SK-N-SH (cell line): ENCODE results near the gene NCOA4. TPM values are rescaled to one million over a fixed set of nuclear protein-coding genes. Genes with fewer than 3 reads are reported as not detected.

Source experiments
- CTCF ChIA-PET: fragments of 300-600, 350-600 bp; formaldehyde crosslinking; extraction: SDS; loops from one replicate; lab custom pipeline; 2021; lab: Yijun Ruan, JAX
- POLR2A ChIA-PET: fragments of 350-600 bp; sonication (Branson Sonifier 250); formaldehyde crosslinking; extraction: SDS; loops from one replicate; lab custom pipeline; 2020; ENCODE audit warnings: antibody characterized with exemption, inconsistent platforms; lab: Yijun Ruan, JAX
- DNase-seq: peaks from one replicate; pipeline ENCODE4 v3.0.0; 2012
- H2AFZ ChIP-seq: fragments of 200-600 bp; sonication (generic); 2 replicates; pipeline ENCODE4 v1.8.1; 2016; ENCODE audit warnings: antibody characterized with exemption, mild to moderate bottlenecking, low read depth
- H3F3A ChIP-seq: fragments of 200-600 bp; sonication (generic); replicated peaks from 2 replicates; pipeline ENCODE3; 2016; ENCODE audit warnings: antibody characterized with exemption, mild to moderate bottlenecking; ENCODE audit not compliant: insufficient read depth
- H3K27ac ChIP-seq, 2 experiments: fragments of 200-500 bp in 1 of 2; fragments of 200-600 bp in 1 of 2; sonication (Bioruptor generic) in 1 of 2; sonication (generic), shearing (Covaris generic) in 1 of 2; 2 replicates each; pipeline versions ENCODE4 v1.5.1 to v1.6.1; 2014 to 2016; ENCODE audit warnings: low read depth in 2 of 2, inconsistent platforms in 1 of 2, low read length in 1 of 2, mild to moderate bottlenecking in 1 of 2, mixed read lengths in 1 of 2
- H3K27me3 ChIP-seq: fragments of 200-600 bp; sonication (generic), shearing (Covaris generic); 2 replicates; pipeline ENCODE4 v1.6.1; 2016; ENCODE audit warnings: mixed run types; ENCODE audit not compliant: insufficient read depth
- H3K36me3 ChIP-seq, 2 experiments: fragments of 200-500 bp in 1 of 2; fragments of 200-600 bp in 1 of 2; sonication (Bioruptor generic) in 1 of 2; sonication (generic) in 1 of 2; replicated peaks in 1 of 2; 2 replicates each; pipeline versions ENCODE3 to v1.5.1; 2014 to 2016; ENCODE audit warnings: low read length in 1 of 2, mild to moderate bottlenecking in 1 of 2; ENCODE audit not compliant: insufficient read depth in 2 of 2, control insufficient read depth in 1 of 2
- H3K4me1 ChIP-seq, 2 experiments: fragments of 200-500 bp in 1 of 2; fragments of 200-600 bp in 1 of 2; sonication (Bioruptor generic) in 1 of 2; sonication (generic), shearing (Covaris generic) in 1 of 2; 2 replicates each; pipeline versions ENCODE4 v1.5.1 to v1.6.1; 2014 to 2016; ENCODE audit warnings: low read depth in 1 of 2, low read length in 1 of 2, mixed run types in 1 of 2; ENCODE audit not compliant: insufficient read depth in 2 of 2, control insufficient read depth in 1 of 2
- H3K4me2 ChIP-seq: fragments of 200-600 bp; sonication (generic), shearing (Covaris generic); 2 replicates; pipeline ENCODE4 v1.6.1; 2017; ENCODE audit warnings: mixed run types
- H3K4me3 ChIP-seq, 2 experiments: fragments of 200-500 bp in 1 of 2; fragments of 200-600 bp in 1 of 2; sonication (Bioruptor generic) in 1 of 2; sonication (generic), shearing (Covaris generic) in 1 of 2; 2 replicates each; pipeline versions ENCODE4 v1.5.1 to v1.8.1; 2014 to 2016; ENCODE audit warnings: low read depth in 2 of 2, inconsistent platforms in 1 of 2, low read length in 1 of 2, mild to moderate bottlenecking in 1 of 2, mixed read lengths in 1 of 2, moderate library complexity in 1 of 2
- H3K79me2 ChIP-seq: fragments of 200-600 bp; sonication (generic); 2 replicates; pipeline ENCODE4 v1.8.1; 2017; ENCODE audit warnings: mild to moderate bottlenecking; ENCODE audit not compliant: insufficient read depth
- H3K9ac ChIP-seq: fragments of 200-600 bp; sonication (generic); 2 replicates; pipeline ENCODE4 v1.6.1; 2017; ENCODE audit warnings: mixed run types
- H3K9me2 ChIP-seq: fragments of 200-600 bp; sonication (generic); 2 replicates; pipeline ENCODE4 v1.6.1; 2017; ENCODE audit warnings: mixed run types
- H3K9me3 ChIP-seq: fragments of 200-600 bp; sonication (generic); 2 replicates; pipeline ENCODE4 v1.6.1; 2017; ENCODE audit warnings: mixed run types, mild to moderate bottlenecking, moderate library complexity
- H4K20me1 ChIP-seq: fragments of 200-600 bp; sonication (generic); 2 replicates; pipeline ENCODE4 v1.6.1; 2017; ENCODE audit warnings: mild to moderate bottlenecking, mixed run types; ENCODE audit not compliant: insufficient read depth
- ELF1 ChIP-seq: IDR thresholded peaks from 2 replicates; pipeline ENCODE4 v1.4.0; 2012
- EP300 ChIP-seq, 2 experiments: IDR thresholded peaks; 2 replicates each; pipeline versions ENCODE4 v1.4.0 to v1.6.1; 2012; ENCODE audit warnings: borderline replicate concordance in 1 of 2, low read depth in 1 of 2, low read length in 1 of 2
- EZH2phosphoT487 ChIP-seq: fragments of 200-600 bp; sonication (generic); IDR thresholded peaks from 2 replicates; pipeline ENCODE4 v1.6.1; 2017; ENCODE audit warnings: low read depth, mixed run types, mild to moderate bottlenecking, antibody characterized with exemption, moderate library complexity, borderline replicate concordance
- FOSL2 ChIP-seq: IDR thresholded peaks from 2 replicates; pipeline ENCODE4 v1.4.0; 2012; ENCODE audit warnings: low read depth, mild to moderate bottlenecking, moderate library complexity, borderline replicate concordance
- FOXJ3 ChIP-seq: sonication (generic); formaldehyde crosslinking; IDR thresholded peaks from 2 replicates; pipeline ENCODE4 v1.5.1; 2020; ENCODE audit warnings: mild to moderate bottlenecking, missing genetic modification reagents
- FOXM1 ChIP-seq: IDR thresholded peaks from 2 replicates; pipeline ENCODE4 v1.4.0; 2012; ENCODE audit warnings: low read depth, mild to moderate bottlenecking
- GABPA ChIP-seq: IDR thresholded peaks from 2 replicates; pipeline ENCODE4 v1.4.0; 2012; ENCODE audit warnings: low read depth, mild to moderate bottlenecking
- MEF2A ChIP-seq: IDR thresholded peaks from 2 replicates; pipeline ENCODE4 v1.4.0; 2012; ENCODE audit warnings: low read depth, borderline replicate concordance
- NFIC ChIP-seq: IDR thresholded peaks from 2 replicates; pipeline ENCODE4 v1.4.0; 2012; ENCODE audit warnings: borderline replicate concordance
- NRF1 ChIP-seq: IDR thresholded peaks from 2 replicates; pipeline ENCODE4 v1.6.1; 2012; ENCODE audit warnings: low read depth, mild to moderate bottlenecking, low read length
- RAD21 ChIP-seq: IDR thresholded peaks from 2 replicates; pipeline ENCODE4 v1.6.1; 2012; ENCODE audit warnings: mild to moderate bottlenecking, low read length
- RFX5 ChIP-seq: IDR thresholded peaks from 2 replicates; pipeline ENCODE4 v1.6.1; 2012; ENCODE audit warnings: mild to moderate bottlenecking, improper control_type of control experiment, low read length
- RXRA ChIP-seq: IDR thresholded peaks from 2 replicates; pipeline ENCODE4 v1.4.0; 2012; ENCODE audit warnings: low read depth, mild to moderate bottlenecking, borderline replicate concordance
- SIN3A ChIP-seq: IDR thresholded peaks from 2 replicates; pipeline ENCODE4 v1.6.1; 2012; ENCODE audit warnings: low read depth, mild to moderate bottlenecking, low read length, moderate library complexity, borderline replicate concordance
- SMC3 ChIP-seq: IDR thresholded peaks from 2 replicates; pipeline ENCODE4 v1.6.1; 2012; ENCODE audit warnings: low read depth, low read length, improper control_type of control experiment
- TAF1 ChIP-seq: IDR thresholded peaks from 2 replicates; pipeline ENCODE4 v1.6.1; 2012; ENCODE audit warnings: low read depth, mild to moderate bottlenecking, low read length, moderate library complexity, borderline replicate concordance
- TEAD4 ChIP-seq: IDR thresholded peaks from 2 replicates; pipeline ENCODE4 v1.4.0; 2012; ENCODE audit warnings: mild to moderate bottlenecking, borderline replicate concordance; ENCODE audit not compliant: insufficient read depth
- USF1 ChIP-seq: IDR thresholded peaks from 2 replicates; pipeline ENCODE4 v1.4.0; 2012; ENCODE audit warnings: low read depth, borderline replicate concordance
- YY1 ChIP-seq: IDR thresholded peaks from 2 replicates; pipeline ENCODE4 v1.4.0; 2012; ENCODE audit warnings: low read depth, mild to moderate bottlenecking
- WGBS: methylation state at CpG from one replicate; pipeline ENCODE4 v1.1.6; 2017; ENCODE audit warnings: low lambda C conversion rate; 5-methylcytosine and 5-hydroxymethylcytosine counted together
- polyA plus RNA-seq, 3 experiments: library from polyadenylated mRNA; depleted of rRNA; stranded (reverse); fragments of >200 nt; gene quantifications; 2 replicates each; pipeline ENCODE4 v1.2.3, GENCODE V29; 2012
- TF ChIP-seq, protein P1 (sequence below): IDR thresholded peaks from 2 replicates; pipeline ENCODE4 v1.4.0; 2012; ENCODE audit warnings: low read depth, borderline replicate concordance
- TF ChIP-seq, protein P2 (sequence below): fragments of 150-350 bp; IDR thresholded peaks from 2 replicates; pipeline ENCODE4 v1.6.1; 2016; ENCODE audit warnings: mild to moderate bottlenecking, low read depth, low read length

The NCOA4 gene
- polyA plus RNA-seq, 1 of the 3 experiments (the other 2 are of a cell fraction), result 30.3 TPM

- no peaks in the 10 kb centered on the region for H3K79me2 ChIP-seq
- no peak for DNase-seq
- no peaks in the 10 kb centered on the region for H3K36me3 ChIP-seq
- no peak overlapping the region for H3K9ac ChIP-seq
- H2AFZ ChIP-seq, result no peak overlapping the region
- no peaks in the 10 kb centered on the region for H3K27me3 ChIP-seq
- no peaks in the 10 kb centered on the region for H4K20me1 ChIP-seq
- H3K4me2 ChIP-seq, result no peak overlapping the region
- TF ChIP-seq, protein P1, sequence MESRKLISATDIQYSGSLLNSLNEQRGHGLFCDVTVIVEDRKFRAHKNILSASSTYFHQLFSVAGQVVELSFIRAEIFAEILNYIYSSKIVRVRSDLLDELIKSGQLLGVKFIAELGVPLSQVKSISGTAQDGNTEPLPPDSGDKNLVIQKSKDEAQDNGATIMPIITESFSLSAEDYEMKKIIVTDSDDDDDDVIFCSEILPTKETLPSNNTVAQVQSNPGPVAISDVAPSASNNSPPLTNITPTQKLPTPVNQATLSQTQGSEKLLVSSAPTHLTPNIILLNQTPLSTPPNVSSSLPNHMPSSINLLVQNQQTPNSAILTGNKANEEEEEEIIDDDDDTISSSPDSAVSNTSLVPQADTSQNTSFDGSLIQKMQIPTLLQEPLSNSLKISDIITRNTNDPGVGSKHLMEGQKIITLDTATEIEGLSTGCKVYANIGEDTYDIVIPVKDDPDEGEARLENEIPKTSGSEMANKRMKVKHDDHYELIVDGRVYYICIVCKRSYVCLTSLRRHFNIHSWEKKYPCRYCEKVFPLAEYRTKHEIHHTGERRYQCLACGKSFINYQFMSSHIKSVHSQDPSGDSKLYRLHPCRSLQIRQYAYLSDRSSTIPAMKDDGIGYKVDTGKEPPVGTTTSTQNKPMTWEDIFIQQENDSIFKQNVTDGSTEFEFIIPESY, result no peak
- TF ChIP-seq SIN3A (no peak), MEF2A (no peak), FOXM1 (no peak), NFIC (no peak), RAD21 (no peak), TEAD4 (no peak)
- TF ChIP-seq, protein P2, sequence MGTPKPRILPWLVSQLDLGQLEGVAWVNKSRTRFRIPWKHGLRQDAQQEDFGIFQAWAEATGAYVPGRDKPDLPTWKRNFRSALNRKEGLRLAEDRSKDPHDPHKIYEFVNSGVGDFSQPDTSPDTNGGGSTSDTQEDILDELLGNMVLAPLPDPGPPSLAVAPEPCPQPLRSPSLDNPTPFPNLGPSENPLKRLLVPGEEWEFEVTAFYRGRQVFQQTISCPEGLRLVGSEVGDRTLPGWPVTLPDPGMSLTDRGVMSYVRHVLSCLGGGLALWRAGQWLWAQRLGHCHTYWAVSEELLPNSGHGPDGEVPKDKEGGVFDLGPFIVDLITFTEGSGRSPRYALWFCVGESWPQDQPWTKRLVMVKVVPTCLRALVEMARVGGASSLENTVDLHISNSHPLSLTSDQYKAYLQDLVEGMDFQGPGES, result no peak
- H3K9me2 ChIP-seq, result no peaks in the 10 kb centered on the region
- no peaks in the 10 kb centered on the region; a peak in 1 of 4 replicates for H3K4me1 ChIP-seq
- ChIA-PET POLR2A (no interaction called here), CTCF (no interaction called here)
- H3K9me3 ChIP-seq, result no peaks in the 10 kb centered on the region; the same call in 1 of the 2 replicates
- 61% methylated on average over 5 of the region's 6 CpGs for WGBS
- H3K4me3 ChIP-seq, result no peak overlapping the region
- no peak overlapping the region for H3K27ac ChIP-seq
- H3F3A ChIP-seq, result no peaks in the 10 kb centered on the region
These were observed 22.5 kb upstream of the NCOA4 start for GRCh38 chr10:46052791-46053375.

GRCh38 chr10:46052057-46052790, 21.8 kb upstream of the NCOA4 start:
- no peaks in the 10 kb centered on the region for H4K20me1 ChIP-seq
- no peak overlapping the region for H3K4me3 ChIP-seq
- ChIA-PET CTCF (no interaction called here), POLR2A (no interaction called here)
- no peak overlapping the region for H3K27ac ChIP-seq
- H3K4me1 ChIP-seq, result no peaks in the 10 kb centered on the region; a peak in 1 of 4 replicates
- DNase-seq, result no peak
- 47% methylated on average over 7 of the region's 7 CpGs for WGBS
- no peaks in the 10 kb centered on the region for H3F3A ChIP-seq
- no peaks in the 10 kb centered on the region for H3K27me3 ChIP-seq
- H2AFZ ChIP-seq, result no peak overlapping the region
- no peaks in the 10 kb centered on the region for H3K36me3 ChIP-seq
- no peaks in the 10 kb centered on the region; the same call in 1 of the 2 replicates for H3K9me3 ChIP-seq
- TF ChIP-seq EZH2phosphoT487, result no peak
- no peak for TF ChIP-seq SMC3
- no peak for TF ChIP-seq NFIC
- no peak for TF ChIP-seq FOXJ3 (CRISPR knock-in tag)
- TF ChIP-seq USF1, result no peak
- TF ChIP-seq ELF1, result no peak
- TF ChIP-seq TAF1, result no peak
- no peak for TF ChIP-seq RFX5
- no peak for TF ChIP-seq FOSL2
- TF ChIP-seq EP300 (IDR thresholded peaks at IDR 0.05; ENCODE audit: borderline replicate concordance in 1 of 2, low read depth in 1 of 2, low read length in 1 of 2), result no peak
- TF ChIP-seq, protein P2, result no peak
- TF ChIP-seq YY1, result no peak
- no peak for TF ChIP-seq GABPA
- TF ChIP-seq NRF1, result no peak
- no peak for TF ChIP-seq SIN3A
- TF ChIP-seq RXRA, result no peak
- H3K9ac ChIP-seq, result no peak overlapping the region
- H3K9me2 ChIP-seq, result no peaks in the 10 kb centered on the region
- H3K4me2 ChIP-seq, result no peak overlapping the region
- H3K79me2 ChIP-seq, result no peaks in the 10 kb centered on the region
